ENCODE measurements around the gene CD300LG. TPM values are rescaled to one million over a fixed set of nuclear protein-coding genes. Genes with fewer than 3 reads are reported as not detected.
A peak's percentile ranks its signal among the peaks of the same experiment; 100 is the strongest.

The CD300LG gene
- polyA plus RNA-seq, 2 of the 4 experiments (the other 2 are of a cell fraction): not detected

DNA sequence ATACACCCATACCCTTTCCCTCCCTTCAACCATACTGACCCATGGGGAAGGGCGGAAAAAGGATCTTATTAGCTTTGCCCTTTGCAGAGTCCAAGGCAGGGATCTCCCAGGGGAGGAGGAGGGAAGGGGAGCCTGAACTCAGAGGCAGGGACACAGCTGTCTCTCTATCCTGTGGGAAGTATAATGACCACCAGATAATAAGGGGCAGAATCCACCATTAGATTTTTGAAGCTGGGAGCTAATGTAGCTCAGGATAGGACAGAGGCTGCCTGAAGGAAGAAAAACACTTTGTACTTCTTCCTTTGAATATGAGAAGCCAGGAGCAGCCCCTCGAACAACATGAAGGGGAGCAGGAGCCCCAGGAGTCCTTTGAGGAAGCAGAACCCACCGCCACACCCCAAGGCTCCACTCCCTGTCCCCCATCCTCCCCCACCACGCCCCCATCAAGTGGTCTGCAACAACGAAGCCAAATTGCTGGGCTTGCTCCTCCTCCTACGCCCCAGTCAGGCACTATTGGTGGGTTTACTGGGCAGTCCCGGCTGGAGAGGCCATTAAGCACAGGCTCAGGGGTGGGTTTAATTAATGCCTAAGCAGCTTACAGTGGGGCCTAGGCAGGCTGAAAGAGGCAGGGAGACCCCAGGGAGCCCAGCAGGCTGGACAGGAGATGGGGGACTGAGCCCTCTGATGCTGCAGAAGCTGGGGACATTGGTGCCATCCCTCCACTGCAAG, 55.0 kb downstream of the CD300LG start:
- ATAC-seq (no peak), FAIRE-seq (no peak), DNase-seq (ENCODE audit: low read depth in 1 of 2, low spot score in 1 of 2) (no peak)
- TF ChIP-seq, protein P1, sequence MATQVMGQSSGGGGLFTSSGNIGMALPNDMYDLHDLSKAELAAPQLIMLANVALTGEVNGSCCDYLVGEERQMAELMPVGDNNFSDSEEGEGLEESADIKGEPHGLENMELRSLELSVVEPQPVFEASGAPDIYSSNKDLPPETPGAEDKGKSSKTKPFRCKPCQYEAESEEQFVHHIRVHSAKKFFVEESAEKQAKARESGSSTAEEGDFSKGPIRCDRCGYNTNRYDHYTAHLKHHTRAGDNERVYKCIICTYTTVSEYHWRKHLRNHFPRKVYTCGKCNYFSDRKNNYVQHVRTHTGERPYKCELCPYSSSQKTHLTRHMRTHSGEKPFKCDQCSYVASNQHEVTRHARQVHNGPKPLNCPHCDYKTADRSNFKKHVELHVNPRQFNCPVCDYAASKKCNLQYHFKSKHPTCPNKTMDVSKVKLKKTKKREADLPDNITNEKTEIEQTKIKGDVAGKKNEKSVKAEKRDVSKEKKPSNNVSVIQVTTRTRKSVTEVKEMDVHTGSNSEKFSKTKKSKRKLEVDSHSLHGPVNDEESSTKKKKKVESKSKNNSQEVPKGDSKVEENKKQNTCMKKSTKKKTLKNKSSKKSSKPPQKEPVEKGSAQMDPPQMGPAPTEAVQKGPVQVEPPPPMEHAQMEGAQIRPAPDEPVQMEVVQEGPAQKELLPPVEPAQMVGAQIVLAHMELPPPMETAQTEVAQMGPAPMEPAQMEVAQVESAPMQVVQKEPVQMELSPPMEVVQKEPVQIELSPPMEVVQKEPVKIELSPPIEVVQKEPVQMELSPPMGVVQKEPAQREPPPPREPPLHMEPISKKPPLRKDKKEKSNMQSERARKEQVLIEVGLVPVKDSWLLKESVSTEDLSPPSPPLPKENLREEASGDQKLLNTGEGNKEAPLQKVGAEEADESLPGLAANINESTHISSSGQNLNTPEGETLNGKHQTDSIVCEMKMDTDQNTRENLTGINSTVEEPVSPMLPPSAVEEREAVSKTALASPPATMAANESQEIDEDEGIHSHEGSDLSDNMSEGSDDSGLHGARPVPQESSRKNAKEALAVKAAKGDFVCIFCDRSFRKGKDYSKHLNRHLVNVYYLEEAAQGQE (IDR thresholded peaks at IDR 0.05): no peak
- TF ChIP-seq NR3C1 (IDR thresholded peaks at IDR 0.05): no peak
- TF ChIP-seq CBX2 (IDR thresholded peaks at IDR 0.05; ENCODE audit: borderline replicate concordance, low read depth): no peak
- no peak for TF ChIP-seq BHLHE40 (IDR thresholded peaks at IDR 0.05; ENCODE audit: low read depth, low read length)
- TF ChIP-seq, protein P2, sequence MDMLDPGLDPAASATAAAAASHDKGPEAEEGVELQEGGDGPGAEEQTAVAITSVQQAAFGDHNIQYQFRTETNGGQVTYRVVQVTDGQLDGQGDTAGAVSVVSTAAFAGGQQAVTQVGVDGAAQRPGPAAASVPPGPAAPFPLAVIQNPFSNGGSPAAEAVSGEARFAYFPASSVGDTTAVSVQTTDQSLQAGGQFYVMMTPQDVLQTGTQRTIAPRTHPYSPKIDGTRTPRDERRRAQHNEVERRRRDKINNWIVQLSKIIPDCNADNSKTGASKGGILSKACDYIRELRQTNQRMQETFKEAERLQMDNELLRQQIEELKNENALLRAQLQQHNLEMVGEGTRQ (IDR thresholded peaks at IDR 0.05): no peak
- TF ChIP-seq CHD4 (IDR thresholded peaks at IDR 0.05; ENCODE audit: borderline replicate concordance): no peak
- TF ChIP-seq ZSCAN20 (CRISPR knock-in tag; IDR thresholded peaks at IDR 0.05): no peak
- TF ChIP-seq HOXB5 (CRISPR knock-in tag; IDR thresholded peaks at IDR 0.05): no peak
- TF ChIP-seq EP300 (IDR thresholded peaks at IDR 0.05): no peak
- TF ChIP-seq HDAC2 (IDR thresholded peaks at IDR 0.05): no peak
- H3K9me3 ChIP-seq: no peaks in the 10 kb centered on the region
- H3K4me3 ChIP-seq: no peak overlapping the region
- ChIA-PET POLR2A (interaction anchor here (0.5 kb wide), 1 partner anchor 168 kb away, joined by 7 read pairs; no protein-coding TSS in a partner anchor), CTCF (interaction anchor here (0.6 to 25.9 kb wide), 7 partner anchors 9 to 92 kb away, joined by 3 to 412 read pairs (median 5); partner anchors contain the start of genes MPP2 and PPY)
- WGBS (ENCODE audit: missing lambda C conversion rate): 76% methylated on average over 6 of the region's 7 CpGs
- H3K4me1 ChIP-seq: peaks cover 29% of the 10 kb centered on the region
- H3K27ac ChIP-seq: no peak overlapping the region
- no peak overlapping the region for H3K4me2 ChIP-seq

DNA sequence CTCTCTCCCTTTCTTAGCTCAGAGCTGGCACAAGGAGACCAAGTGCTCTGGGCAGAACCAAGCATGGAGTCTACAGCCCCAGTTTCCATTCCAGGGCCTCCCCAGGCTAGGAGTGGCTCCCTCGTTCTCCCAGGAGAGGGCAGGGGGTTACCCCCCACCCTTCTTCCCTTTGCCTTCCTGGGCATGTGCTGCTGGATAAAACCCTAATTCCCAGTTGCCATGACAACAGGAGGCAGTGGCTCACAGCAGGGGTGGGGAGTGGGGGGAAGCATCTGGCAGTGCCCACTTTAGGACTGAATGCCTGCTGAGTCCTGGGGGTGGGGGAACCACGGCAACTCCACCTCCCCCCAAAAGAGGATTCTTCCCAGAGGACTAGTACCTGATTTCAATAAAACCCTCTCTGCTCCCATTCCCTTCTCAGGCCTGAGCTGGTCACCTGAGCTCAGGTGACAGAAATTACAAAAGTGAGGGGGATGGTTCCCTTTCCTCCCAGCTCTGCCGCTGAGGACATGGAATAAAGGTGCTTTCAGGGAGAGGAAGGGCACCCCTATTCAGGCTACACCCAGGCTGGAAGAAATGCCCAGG, 58.5 kb downstream of the CD300LG start:
- no peaks in the 10 kb centered on the region for H3K9me3 ChIP-seq
- ATAC-seq (no peak), FAIRE-seq (no peak), DNase-seq (ENCODE audit: low read depth in 1 of 2, low spot score in 1 of 2) (no peak)
- ChIA-PET POLR2A (no interaction called here), CTCF (interaction anchor here (1.2 to 25.9 kb wide), 4 partner anchors 10 to 59 kb away, joined by 4 to 412 read pairs (median 202); partner anchors contain the start of gene PPY)
- WGBS (ENCODE audit: missing lambda C conversion rate): 83% methylated on average over 3 of the region's 3 CpGs
- TF ChIP-seq TP53 (CRISPR knock-in tag; IDR thresholded peaks at IDR 0.05) (no peak), TFCP2L1 (CRISPR knock-in tag; IDR thresholded peaks at IDR 0.05) (no peak), HDAC2 (IDR thresholded peaks at IDR 0.05) (no peak), ZC3H11A (IDR thresholded peaks at IDR 0.05) (no peak), RNF2 (IDR thresholded peaks at IDR 0.05; ENCODE audit: borderline replicate concordance, low read depth) (no peak), HEYL (CRISPR knock-in tag; IDR thresholded peaks at IDR 0.05) (no peak), ZSCAN20 (CRISPR knock-in tag; IDR thresholded peaks at IDR 0.05) (no peak), EHF (CRISPR knock-in tag; IDR thresholded peaks at IDR 0.05) (no peak)
- TF ChIP-seq, protein P3, sequence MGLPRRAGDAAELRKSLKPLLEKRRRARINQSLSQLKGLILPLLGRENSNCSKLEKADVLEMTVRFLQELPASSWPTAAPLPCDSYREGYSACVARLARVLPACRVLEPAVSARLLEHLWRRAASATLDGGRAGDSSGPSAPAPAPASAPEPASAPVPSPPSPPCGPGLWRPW (IDR thresholded peaks at IDR 0.05): no peak
- TF ChIP-seq, protein P4, sequence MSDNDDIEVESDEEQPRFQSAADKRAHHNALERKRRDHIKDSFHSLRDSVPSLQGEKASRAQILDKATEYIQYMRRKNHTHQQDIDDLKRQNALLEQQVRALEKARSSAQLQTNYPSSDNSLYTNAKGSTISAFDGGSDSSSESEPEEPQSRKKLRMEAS (IDR thresholded peaks at IDR 0.05): no peak
- TF ChIP-seq, protein P5, sequence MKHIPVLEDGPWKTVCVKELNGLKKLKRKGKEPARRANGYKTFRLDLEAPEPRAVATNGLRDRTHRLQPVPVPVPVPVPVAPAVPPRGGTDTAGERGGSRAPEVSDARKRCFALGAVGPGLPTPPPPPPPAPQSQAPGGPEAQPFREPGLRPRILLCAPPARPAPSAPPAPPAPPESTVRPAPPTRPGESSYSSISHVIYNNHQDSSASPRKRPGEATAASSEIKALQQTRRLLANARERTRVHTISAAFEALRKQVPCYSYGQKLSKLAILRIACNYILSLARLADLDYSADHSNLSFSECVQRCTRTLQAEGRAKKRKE (CRISPR knock-in tag; IDR thresholded peaks at IDR 0.05; ENCODE audit: low read depth): no peak
- peaks cover 32% of the 10 kb centered on the region for H3K4me1 ChIP-seq
- no peak overlapping the region for H3K4me3 ChIP-seq
- H3K4me2 ChIP-seq: peak overlapping the region; percentile 99
- no peak overlapping the region for H3K27ac ChIP-seq
